A549 treated with AZD9567 at 1 μM for 4 hours (cell line): Measurements from ENCODE around the gene CEP126. TPM values are rescaled to one million over a fixed set of nuclear protein-coding genes. Genes with fewer than 3 reads are reported as not detected.

ENCODE experiments used
- total RNA-seq: library from RNA; stranded (reverse); fragments of 200-300 nt; extraction: Qiagen RNA extraction; gene quantifications from 5 replicates; pipeline ENCODE4 v1.2.3, GENCODE V29; 2022; ENCODE audit not compliant: insufficient read depth

The CEP126 gene
- total RNA-seq: 1.7 to 2.8 TPM (median 2.5 TPM) in 5 replicates

GRCh38 chr11:101914738-101915426 is at the start of gene CEP126:
TSS of gene CEP126 (plus strand) at chr11:101915010. CDS start at chr11:101915285, 275 bp downstream.

GRCh38 chr11:101916422-101916821 is 1.6 kb downstream of the CEP126 start, which contains the start of gene ANGPTL5:
TSS of gene ANGPTL5 (minus strand) at chr11:101916522. CDS start at chr11:101907909, 8,613 bp downstream.

GRCh38 chr11:102047305-102047924 is 132.6 kb downstream of the CEP126 start, which contains the start of gene CFAP300:
TSS of gene CFAP300 (plus strand) at chr11:102047437. CDS start at chr11:102047471, 34 bp downstream.

Other genes with a start within 250 kb of the CEP126 start
- gene ANGPTL5, start 1.5 kb downstream of the CEP126 start, total RNA-seq: 0.06 to 0.09 TPM (median 0.08 TPM) in 4 of 5 replicates, not detected in the other
- 5.5 to 22.0 TPM (median 5.9 TPM) in 5 replicates for gene CFAP300, start 132.4 kb downstream of the CEP126 start, total RNA-seq
- gene YAP1, start 195.4 kb downstream of the CEP126 start, total RNA-seq: 51.7 to 67.0 TPM (median 62.7 TPM) in 5 replicates